Measurements from ENCODE around the gene OR1L6. TPM values are rescaled to one million over a fixed set of nuclear protein-coding genes. Genes with fewer than 3 reads are reported as not detected.

Gene OR1L6
- total RNA-seq, 6 experiments from 2014 or later, result not detected

GRCh38 chr9:122789256-122790046, 47.3 kb downstream of the OR1L6 start:
- Mint-ChIP-seq H3K4me3 (no peak overlapping the region), H3K27me3 (ENCODE audit: insufficient read depth) (peaks cover 21% of the 10 kb centered on the region), H3K9me3 (no peaks in the 10 kb centered on the region), H3K27ac (no peak overlapping the region), H3K4me1 (ENCODE audit: low read depth) (no peaks in the 10 kb centered on the region), H3K36me3 (ENCODE audit: low read depth) (no peaks in the 10 kb centered on the region)
- TF ChIP-seq CTCF (IDR thresholded peaks at IDR 0.05), result no peak
- no peak for DNase-seq

GRCh38 chr9:122791872-122792669, 50.0 kb downstream of the OR1L6 start:
- H3K36me3 Mint-ChIP-seq (ENCODE audit: low read depth), result no peaks in the 10 kb centered on the region
- no peaks in the 10 kb centered on the region for H3K4me1 Mint-ChIP-seq (ENCODE audit: low read depth)
- no peak for DNase-seq
- H3K4me3 Mint-ChIP-seq, result no peak overlapping the region
- no peaks in the 10 kb centered on the region for H3K9me3 Mint-ChIP-seq
- peaks cover 19% of the 10 kb centered on the region for H3K27me3 Mint-ChIP-seq (ENCODE audit: insufficient read depth)
- H3K27ac Mint-ChIP-seq, result no peak overlapping the region
- TF ChIP-seq CTCF (IDR thresholded peaks at IDR 0.05), result no peak

GRCh38 chr9:122797316-122798063, 55.4 kb downstream of the OR1L6 start:
- no peak for TF ChIP-seq CTCF (IDR thresholded peaks at IDR 0.05)
- Mint-ChIP-seq H3K27me3 (ENCODE audit: insufficient read depth) (peaks cover 9% of the 10 kb centered on the region; the same call in 1 of the 2 replicates), H3K36me3 (ENCODE audit: low read depth) (no peaks in the 10 kb centered on the region), H3K9me3 (no peaks in the 10 kb centered on the region), H3K27ac (no peak overlapping the region), H3K4me1 (ENCODE audit: low read depth) (no peaks in the 10 kb centered on the region; the same call in 1 of the 2 replicates), H3K4me3 (no peak overlapping the region)
- no peak for DNase-seq

Other genes starting within 250 kb of the OR1L6 start
- gene OR1J2, start 231.5 kb upstream of the OR1L6 start, total RNA-seq (2021; fragmentation: NEBNext Ultra II Directional; extraction: Animal tissue kit (Norgen Biotek cat#: 25700)), result not detected
- not detected for gene OR1J4, start 223.2 kb upstream of the OR1L6 start, total RNA-seq (2021; fragmentation: NEBNext Ultra II Directional; extraction: Animal tissue kit (Norgen Biotek cat#: 25700))
- not detected for gene OR1N1, start 215.0 kb upstream of the OR1L6 start, total RNA-seq (2021; fragmentation: NEBNext Ultra II Directional; extraction: Animal tissue kit (Norgen Biotek cat#: 25700))
- not detected for gene OR1N2, start 189.2 kb upstream of the OR1L6 start, total RNA-seq (2021; fragmentation: NEBNext Ultra II Directional; extraction: Animal tissue kit (Norgen Biotek cat#: 25700))
- gene OR1L8, start 158.9 kb upstream of the OR1L6 start, total RNA-seq (2021; fragmentation: NEBNext Ultra II Directional; extraction: Animal tissue kit (Norgen Biotek cat#: 25700)), result not detected
- gene OR1Q1, start 127.6 kb upstream of the OR1L6 start, total RNA-seq (2021; fragmentation: NEBNext Ultra II Directional; extraction: Animal tissue kit (Norgen Biotek cat#: 25700)), result not detected
- not detected for gene OR1B1, start 84.7 kb upstream of the OR1L6 start, total RNA-seq (2021; fragmentation: NEBNext Ultra II Directional; extraction: Animal tissue kit (Norgen Biotek cat#: 25700))
- not detected for gene OR1L1, start 80.6 kb upstream of the OR1L6 start, total RNA-seq (2021; fragmentation: NEBNext Ultra II Directional; extraction: Animal tissue kit (Norgen Biotek cat#: 25700))
- not detected for gene OR1L3, start 67.2 kb upstream of the OR1L6 start, total RNA-seq (2021; fragmentation: NEBNext Ultra II Directional; extraction: Animal tissue kit (Norgen Biotek cat#: 25700))
- gene OR1L4, start 18.3 kb upstream of the OR1L6 start, total RNA-seq (2021; fragmentation: NEBNext Ultra II Directional; extraction: Animal tissue kit (Norgen Biotek cat#: 25700)), result not detected
- gene OR5C1, start 46.6 kb downstream of the OR1L6 start, total RNA-seq (2021; fragmentation: NEBNext Ultra II Directional; extraction: Animal tissue kit (Norgen Biotek cat#: 25700)), result not detected
- gene OR1K1, start 57.8 kb downstream of the OR1L6 start, total RNA-seq (2021; fragmentation: NEBNext Ultra II Directional; extraction: Animal tissue kit (Norgen Biotek cat#: 25700)), result not detected
- gene PDCL, start 86.3 kb downstream of the OR1L6 start, total RNA-seq (2021; fragmentation: NEBNext Ultra II Directional; extraction: Animal tissue kit (Norgen Biotek cat#: 25700)), result 10 to 100 TPM; 17.3 to 23.0 (median 21.4) TPM
- gene RC3H2, start 163.1 kb downstream of the OR1L6 start, total RNA-seq (2021; fragmentation: NEBNext Ultra II Directional; extraction: Animal tissue kit (Norgen Biotek cat#: 25700)), result 10 to 100 TPM; 38.8 to 46.1 (median 41.5) TPM
- 1 to 10 TPM; 7.4 to 8.5 (median 8.2) TPM for gene ZBTB6, start 171.0 kb downstream of the OR1L6 start, total RNA-seq (2021; fragmentation: NEBNext Ultra II Directional; extraction: Animal tissue kit (Norgen Biotek cat#: 25700))
- gene ZBTB26, start 189.2 kb downstream of the OR1L6 start, total RNA-seq (2021; fragmentation: NEBNext Ultra II Directional; extraction: Animal tissue kit (Norgen Biotek cat#: 25700)), result 1 to 10 TPM; 4.1 to 5.6 (median 4.6) TPM
- gene RABGAP1, start 198.7 kb downstream of the OR1L6 start, total RNA-seq (2021; fragmentation: NEBNext Ultra II Directional; extraction: Animal tissue kit (Norgen Biotek cat#: 25700)), result 10 to 100 TPM; 29.0 to 39.3 (median 33.9) TPM

All from HFFc6 (cell line).